ENCODE data around the gene SPATA2L. TPM values are rescaled to one million over a fixed set of nuclear protein-coding genes. Genes with fewer than 3 reads are reported as not detected.
"Not testable (repeated sequence)": the region's sequence is repeated elsewhere in the genome, so short reads cannot be mapped to it uniquely, and the experiment has no call there.

The SPATA2L gene
- total and polyA plus RNA-seq, 5 experiments from 2014 or later, result 3.5 to 8.1 (median 6.4) TPM

DNA sequence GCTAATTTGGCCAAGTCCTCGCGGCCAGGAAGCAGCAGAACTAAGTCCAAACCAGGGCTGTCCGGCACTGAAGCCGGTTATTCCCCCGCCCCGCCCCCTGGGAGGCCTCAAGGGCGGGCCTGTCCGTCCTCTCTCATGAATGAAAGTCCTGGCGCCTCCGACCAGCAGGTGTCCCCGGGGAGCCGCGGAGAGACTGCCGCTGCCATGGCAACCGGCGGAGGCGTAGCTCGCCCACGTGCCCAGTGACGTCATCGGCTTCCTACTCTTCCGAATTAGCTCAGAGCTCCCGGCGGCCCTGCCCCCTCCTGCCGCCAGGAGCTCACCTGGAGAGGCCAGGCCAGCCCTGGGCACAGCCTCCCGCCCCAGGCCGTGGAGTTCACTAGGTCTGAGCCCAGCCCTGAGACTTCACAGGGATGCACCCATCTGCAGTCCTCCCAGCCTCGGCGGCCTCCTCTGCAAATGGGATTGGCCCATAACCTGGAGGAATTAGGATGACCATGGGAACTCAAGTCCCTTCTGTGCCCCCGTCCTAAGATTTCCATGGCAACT lies 1.3 kb downstream of the SPATA2L start:
- ATAC-seq, result peak; percentile 12 to 22
- H3K27me3 Mint-ChIP-seq, result no peaks in the 10 kb centered on the region
- H3K9me3 Mint-ChIP-seq, result no peaks in the 10 kb centered on the region
- peaks cover 6 to 39% (median 19%) of the 10 kb centered on the region in 4 donors for H3K4me1 Mint-ChIP-seq
- peak overlapping the region; percentile 47 to 85 (median 74) for H3K4me3 Mint-ChIP-seq
- peak overlapping the region in 9 of 10 donors; percentile 53 to 93 (median 89) for H3K27ac Mint-ChIP-seq
- peak; percentile 91 to 98 (median 94) for DNase-seq
- POLR2A ChIA-PET, result interaction anchor here (0.5 to 17.7 kb wide), 20 partner anchors 11 to 271 kb away, joined by 3 to 262 read pairs (median 6); partner anchors contain the start of genes CDK10, CHMP1A, FANCA and SPATA33
- H3K36me3 Mint-ChIP-seq, result peaks cover 0 to 2% (median 0%) of the 10 kb centered on the region in 3 donors

DNA sequence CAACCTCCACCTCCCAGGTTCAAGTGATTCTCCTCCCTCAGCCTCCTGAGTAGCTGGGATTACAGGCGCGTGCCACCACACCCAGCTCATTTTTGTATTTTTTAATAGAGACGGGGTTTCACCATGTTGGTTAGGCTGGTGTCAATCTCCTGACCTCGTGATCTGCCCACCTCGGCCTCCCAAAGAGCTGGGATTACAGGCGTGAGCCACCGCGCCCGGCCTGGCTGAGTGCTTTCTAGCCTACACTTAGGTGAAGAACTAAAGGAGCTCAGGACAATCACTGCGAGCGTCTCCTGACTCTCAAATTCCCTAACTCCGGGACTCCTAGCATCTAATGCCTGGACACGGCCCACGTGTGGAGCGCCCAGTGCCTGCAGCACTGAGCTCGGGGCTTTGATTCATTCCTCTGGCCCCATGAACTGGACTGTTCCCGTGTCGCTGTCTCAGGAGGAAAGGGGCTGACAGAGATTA lies 1.8 kb downstream of the SPATA2L start:
- not testable (repeated sequence) for H3K36me3 Mint-ChIP-seq, ATAC-seq, H3K9me3 Mint-ChIP-seq, DNase-seq, H3K27me3 Mint-ChIP-seq
- H3K4me1 Mint-ChIP-seq, result peaks cover 6 to 37% (median 19%) of the 10 kb centered on the region in 4 donors
- POLR2A ChIA-PET, result interaction anchor here (0.5 to 17.7 kb wide), 18 partner anchors 10 to 173 kb away, joined by 3 to 262 read pairs (median 7); partner anchors contain the start of genes CDK10, CHMP1A, FANCA and SPATA33
- peak overlapping the region in 7 of 10 donors; percentile 59 to 81 (median 74) for H3K4me3 Mint-ChIP-seq
- H3K27ac Mint-ChIP-seq, result peak overlapping the region in 9 of 10 donors; percentile 53 to 93 (median 89)

DNA sequence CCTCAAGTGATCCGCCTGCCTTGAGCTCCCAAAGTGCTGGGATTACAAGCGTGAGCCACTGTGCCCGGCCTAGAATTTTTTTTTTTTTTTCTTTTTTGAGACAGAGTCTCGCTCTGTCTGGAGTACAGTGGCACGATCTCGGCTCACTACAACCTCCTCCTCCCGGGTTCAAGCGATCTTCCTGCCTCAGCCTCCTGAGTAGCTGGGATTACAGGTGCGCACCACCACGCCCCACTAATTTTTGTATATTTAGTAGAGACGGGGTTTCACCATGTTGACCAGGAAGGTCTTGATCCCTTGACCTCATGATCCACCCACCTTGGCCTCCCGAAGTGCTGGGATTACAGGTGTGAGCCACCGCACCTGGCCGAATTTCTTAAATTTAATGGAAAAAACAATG lies 2.8 kb downstream of the SPATA2L start:
- not testable (repeated sequence) for ATAC-seq, H3K36me3 Mint-ChIP-seq, H3K9me3 Mint-ChIP-seq, H3K27me3 Mint-ChIP-seq, H3K4me3 Mint-ChIP-seq
- DNase-seq, result peak in 1 of 10 donors; percentile 59
- peak overlapping the region in 6 of 10 donors; percentile 25 to 87 (median 66) for H3K27ac Mint-ChIP-seq
- POLR2A ChIA-PET, result interaction anchor here (0.5 to 17.7 kb wide), 10 partner anchors 9 to 251 kb away, joined by 3 to 262 read pairs (median 7); partner anchors contain the start of genes CDK10, TCF25, VPS9D1 and ZNF276
- H3K4me1 Mint-ChIP-seq, result peaks cover 6 to 37% (median 19%) of the 10 kb centered on the region in 4 donors

DNA sequence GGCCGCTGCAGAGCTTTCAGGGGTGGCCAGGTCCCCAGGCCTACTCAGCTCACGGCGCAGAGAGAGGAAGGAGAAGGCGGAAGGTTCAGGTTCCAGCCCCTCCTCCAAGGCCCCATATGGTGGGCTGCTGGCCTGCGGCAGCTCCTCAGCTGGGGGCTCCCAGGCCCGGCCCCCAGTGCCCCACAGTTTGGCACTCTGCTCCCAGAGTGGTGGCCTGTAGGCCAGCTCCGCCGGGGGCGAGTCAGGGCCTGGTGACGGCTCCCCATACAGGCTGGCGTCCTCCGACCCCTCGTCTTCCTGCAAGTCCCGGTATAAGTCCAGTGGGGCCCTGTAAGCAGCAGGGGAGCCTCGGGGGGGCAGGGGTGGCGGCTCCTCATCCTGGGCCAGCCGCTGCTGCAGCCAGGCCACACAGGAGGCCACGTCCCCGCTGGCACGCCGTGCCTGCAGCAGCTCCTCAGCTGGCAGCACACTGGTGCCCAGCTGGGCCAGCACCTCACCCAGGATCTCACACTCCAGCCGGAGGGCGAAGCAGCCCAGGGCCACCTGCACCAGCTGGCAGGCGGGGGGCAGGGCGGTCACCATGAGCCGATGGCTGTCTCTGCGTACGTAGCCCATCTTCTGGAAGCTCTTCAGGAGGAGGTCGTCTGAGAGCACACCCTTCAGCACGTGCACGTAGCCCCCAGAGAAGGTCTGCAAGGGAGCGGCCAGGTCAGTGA lies 3.7 kb downstream of the SPATA2L start:
- Mint-ChIP-seq H3K27me3 (no peaks in the 10 kb centered on the region), H3K27ac (no peak overlapping the region), H3K4me3 (no peak overlapping the region), H3K4me1 (peaks cover 5 to 36% (median 19%) of the 10 kb centered on the region in 4 donors), H3K36me3 (peaks cover 0 to 18% (median 4%) of the 10 kb centered on the region in 3 donors), H3K9me3 (no peaks in the 10 kb centered on the region)
- POLR2A ChIA-PET, result interaction anchor here (0.5 to 5.0 kb wide), 8 partner anchors 9 to 252 kb away, joined by 3 to 36 read pairs (median 4); partner anchors contain the start of gene CDK10
- ATAC-seq (no peak), DNase-seq (peak in 1 of 10 donors; percentile 58)

DNA sequence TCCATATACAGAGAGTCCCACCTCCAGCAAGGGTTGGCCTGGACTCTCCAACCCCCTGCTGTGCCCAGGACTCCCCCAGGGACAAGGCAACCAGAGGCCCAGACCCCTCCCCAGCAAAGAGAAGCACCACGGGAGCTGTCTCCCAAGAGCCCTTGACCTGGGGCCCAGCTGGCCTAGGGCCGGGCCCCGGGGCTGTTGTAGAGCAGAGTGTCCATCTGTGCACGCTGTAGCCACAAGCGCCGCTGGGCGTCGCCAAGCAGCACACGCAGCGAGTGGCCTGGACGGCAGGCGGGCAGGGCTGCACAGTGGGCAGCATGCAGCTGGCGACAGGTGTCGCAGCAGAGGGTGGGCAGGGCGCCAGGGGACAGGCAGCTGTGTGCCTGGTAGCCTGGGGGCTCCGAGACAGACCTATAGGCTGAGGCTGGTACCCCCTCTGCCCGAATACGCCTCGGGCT lies 4.3 kb downstream of the SPATA2L start:
- peaks cover 1 to 30% (median 16%) of the 10 kb centered on the region in 4 donors for H3K4me1 Mint-ChIP-seq
- H3K36me3 Mint-ChIP-seq, result peaks cover 0 to 24% (median 4%) of the 10 kb centered on the region in 3 donors
- DNase-seq, result peak in 1 of 10 donors; percentile 52
- no peak overlapping the region for H3K4me3 Mint-ChIP-seq
- H3K27ac Mint-ChIP-seq, result peak overlapping the region in 1 of 10 donors; percentile 44
- no peaks in the 10 kb centered on the region for H3K9me3 Mint-ChIP-seq
- no peak for ATAC-seq
- H3K27me3 Mint-ChIP-seq, result no peaks in the 10 kb centered on the region
- POLR2A ChIA-PET, result interaction anchor here (0.6 to 5.0 kb wide), 5 partner anchors 8 to 32 kb away, joined by 3 to 36 read pairs (median 3); partner anchors contain the start of gene CDK10

DNA sequence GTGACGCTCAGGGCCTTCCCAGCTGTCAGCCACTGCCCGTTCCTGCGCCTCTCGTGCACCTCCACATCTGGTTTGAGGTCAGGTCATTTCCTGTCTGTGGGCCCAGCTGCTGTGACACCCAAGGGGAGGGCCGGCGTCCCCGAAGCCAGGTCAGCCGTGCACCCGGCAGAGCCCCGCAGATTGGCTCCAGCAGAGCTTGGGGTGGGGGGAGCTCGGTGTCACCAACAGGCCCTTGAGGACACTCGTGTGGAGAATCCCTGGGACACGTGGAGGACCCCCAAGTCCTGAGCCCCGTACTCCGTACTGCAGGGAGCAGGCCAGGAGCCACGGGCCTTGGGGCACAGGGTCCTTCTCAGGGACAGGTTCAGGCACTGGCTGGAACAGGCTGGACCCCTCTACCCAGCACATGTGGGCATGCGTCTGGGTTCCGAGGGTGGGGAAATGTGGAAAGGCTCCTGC lies 4.8 kb downstream of the SPATA2L start:
- no peak for ATAC-seq
- DNase-seq, result peak in 3 of 10 donors; percentile 27 to 53 (median 42)
- no peaks in the 10 kb centered on the region for H3K9me3 Mint-ChIP-seq
- peaks cover 0 to 27% (median 4%) of the 10 kb centered on the region in 3 donors for H3K36me3 Mint-ChIP-seq
- H3K4me1 Mint-ChIP-seq, result peaks cover 1 to 28% (median 15%) of the 10 kb centered on the region in 4 donors
- POLR2A ChIA-PET, result interaction anchor here (0.7 to 0.9 kb wide), 2 partner anchors 29 to 33 kb away, joined by 3 read pairs; no protein-coding TSS in a partner anchor
- H3K4me3 Mint-ChIP-seq, result no peak overlapping the region
- H3K27me3 Mint-ChIP-seq, result no peaks in the 10 kb centered on the region
- peak overlapping the region in 1 of 10 donors; percentile 44 for H3K27ac Mint-ChIP-seq

DNA sequence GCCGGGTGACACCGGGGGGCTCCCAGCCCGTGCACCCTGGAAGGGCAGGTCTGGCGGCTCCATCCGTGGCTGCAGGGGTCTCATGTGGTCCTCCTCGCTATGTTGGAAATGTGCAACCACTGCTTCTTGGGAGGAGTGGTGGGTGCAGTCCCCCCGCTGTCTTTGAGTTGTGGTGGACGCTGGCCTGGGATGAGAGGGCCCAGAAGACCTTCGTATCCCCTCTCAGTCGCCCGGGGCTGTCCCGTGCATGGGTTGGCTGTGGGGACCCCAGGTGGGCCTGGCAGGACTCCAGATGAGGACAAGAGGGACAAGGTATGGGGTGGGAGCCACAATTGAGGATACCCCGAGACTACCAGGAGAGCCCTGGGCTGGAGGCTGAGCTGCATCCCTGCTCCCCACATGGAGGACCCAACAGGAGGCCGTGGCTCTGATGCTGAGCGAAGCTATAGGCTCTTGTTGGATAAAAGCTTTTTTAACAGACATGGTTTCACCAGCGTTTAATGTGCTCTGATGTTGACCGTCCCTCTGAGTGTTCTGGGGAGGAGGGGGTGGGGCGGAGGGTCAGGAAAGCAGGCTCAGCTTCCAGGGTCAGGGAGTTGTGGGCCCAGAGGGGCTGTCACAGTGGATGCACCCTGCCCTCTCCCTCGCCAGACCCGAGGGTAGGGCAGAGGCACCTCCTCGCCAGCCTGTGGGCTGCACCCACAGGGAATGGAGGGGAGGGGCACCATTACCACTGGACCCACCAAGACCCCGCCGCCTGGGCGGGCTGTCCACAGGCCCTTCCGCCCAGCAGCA lies 5.4 kb downstream of the SPATA2L start:
- POLR2A ChIA-PET, result interaction anchor here (0.9 to 1.0 kb wide), 2 partner anchors 33 to 168 kb away, joined by 3 read pairs; no protein-coding TSS in a partner anchor
- H3K27ac Mint-ChIP-seq, result peak overlapping the region in 2 of 10 donors; percentile 25 to 33

DNA sequence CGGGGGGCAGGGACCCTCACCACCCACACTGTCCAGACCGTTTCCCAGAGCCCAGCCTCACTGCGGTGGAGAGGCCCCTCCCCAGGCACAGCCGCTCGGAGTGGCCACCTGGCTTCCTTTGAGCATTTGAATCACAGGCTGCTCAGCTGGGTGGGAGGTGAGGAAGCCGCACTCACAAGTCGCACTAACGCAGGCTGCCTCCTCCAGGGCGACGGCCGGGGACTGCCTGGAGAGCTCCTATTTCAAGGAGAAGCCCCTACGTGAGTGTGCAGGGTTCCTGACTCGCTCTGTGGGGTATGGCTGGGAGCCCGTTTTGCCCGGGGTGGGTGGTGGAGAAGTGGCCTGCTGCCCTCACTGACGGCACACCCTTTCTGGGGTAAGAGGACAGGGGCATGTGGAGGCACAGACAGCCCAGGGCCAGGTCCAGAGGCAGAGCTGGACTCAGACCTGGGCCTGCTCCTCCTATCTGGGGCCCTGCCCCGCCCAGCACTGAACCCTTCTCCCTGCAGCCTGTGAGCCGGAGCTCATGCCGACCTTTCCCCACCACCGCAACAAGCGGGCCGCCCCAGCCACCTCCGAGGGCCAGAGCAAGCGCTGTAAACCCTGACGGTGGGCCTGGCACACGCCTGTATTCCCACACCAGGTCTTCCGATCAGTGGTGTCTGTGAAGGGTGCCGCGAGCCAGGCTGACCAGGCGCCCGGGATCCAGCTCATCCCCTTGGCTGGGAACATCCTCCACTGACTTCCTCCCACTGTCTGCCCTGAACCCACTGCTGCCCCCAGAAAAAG lies 6.2 kb downstream of the SPATA2L start:
- peaks cover 1 to 26% (median 11%) of the 10 kb centered on the region in 4 donors for H3K4me1 Mint-ChIP-seq
- peaks cover 0 to 41% (median 4%) of the 10 kb centered on the region in 3 donors for H3K36me3 Mint-ChIP-seq
- DNase-seq (no peak), ATAC-seq (no peak)
- no peaks in the 10 kb centered on the region for H3K9me3 Mint-ChIP-seq
- H3K27me3 Mint-ChIP-seq, result no peaks in the 10 kb centered on the region
- no peak overlapping the region for H3K27ac Mint-ChIP-seq
- POLR2A ChIA-PET, result interaction anchor here (0.5 to 1.0 kb wide), 2 partner anchors 22 to 168 kb away, joined by 3 read pairs; no protein-coding TSS in a partner anchor
- H3K4me3 Mint-ChIP-seq, result peak overlapping the region in 2 of 10 donors; percentile 5 to 30

More for the DNA sequence above, 5.4 kb downstream of the SPATA2L start:
- Mint-ChIP-seq H3K4me1 (peaks cover 1 to 27% (median 15%) of the 10 kb centered on the region in 4 donors), H3K4me3 (peak overlapping the region in 1 of 10 donors; percentile 33), H3K27me3 (no peaks in the 10 kb centered on the region), H3K9me3 (no peaks in the 10 kb centered on the region), H3K36me3 (peaks cover 0 to 33% (median 4%) of the 10 kb centered on the region in 3 donors)
- no peak for DNase-seq
- ATAC-seq, result no peak

DNA sequence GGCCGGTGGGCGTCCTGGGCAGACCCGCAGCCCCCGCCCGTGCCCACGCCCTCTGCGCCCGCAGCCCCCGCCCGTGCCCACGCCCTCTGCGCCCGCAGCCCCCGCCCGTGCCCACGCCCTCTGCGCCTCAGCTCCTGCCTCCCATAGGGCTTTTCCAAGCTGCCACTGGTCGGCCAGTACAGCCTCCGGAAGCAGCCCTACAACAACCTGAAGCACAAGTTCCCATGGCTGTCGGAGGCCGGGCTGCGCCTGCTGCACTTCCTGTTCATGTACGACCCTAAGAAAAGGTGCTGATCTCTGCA lies 6.8 kb downstream of the SPATA2L start:
- H3K27me3 Mint-ChIP-seq, H3K9me3 Mint-ChIP-seq, POLR2A ChIA-PET, DNase-seq, ATAC-seq: not testable (repeated sequence)
- H3K27ac Mint-ChIP-seq, result peak overlapping the region in 1 of 10 donors; percentile 5
- peak overlapping the region in 1 of 10 donors; percentile 5 for H3K4me3 Mint-ChIP-seq
- peaks cover 0 to 45% (median 4%) of the 10 kb centered on the region in 3 donors for H3K36me3 Mint-ChIP-seq
- H3K4me1 Mint-ChIP-seq, result peaks cover 0 to 24% (median 7%) of the 10 kb centered on the region in 4 donors

DNA sequence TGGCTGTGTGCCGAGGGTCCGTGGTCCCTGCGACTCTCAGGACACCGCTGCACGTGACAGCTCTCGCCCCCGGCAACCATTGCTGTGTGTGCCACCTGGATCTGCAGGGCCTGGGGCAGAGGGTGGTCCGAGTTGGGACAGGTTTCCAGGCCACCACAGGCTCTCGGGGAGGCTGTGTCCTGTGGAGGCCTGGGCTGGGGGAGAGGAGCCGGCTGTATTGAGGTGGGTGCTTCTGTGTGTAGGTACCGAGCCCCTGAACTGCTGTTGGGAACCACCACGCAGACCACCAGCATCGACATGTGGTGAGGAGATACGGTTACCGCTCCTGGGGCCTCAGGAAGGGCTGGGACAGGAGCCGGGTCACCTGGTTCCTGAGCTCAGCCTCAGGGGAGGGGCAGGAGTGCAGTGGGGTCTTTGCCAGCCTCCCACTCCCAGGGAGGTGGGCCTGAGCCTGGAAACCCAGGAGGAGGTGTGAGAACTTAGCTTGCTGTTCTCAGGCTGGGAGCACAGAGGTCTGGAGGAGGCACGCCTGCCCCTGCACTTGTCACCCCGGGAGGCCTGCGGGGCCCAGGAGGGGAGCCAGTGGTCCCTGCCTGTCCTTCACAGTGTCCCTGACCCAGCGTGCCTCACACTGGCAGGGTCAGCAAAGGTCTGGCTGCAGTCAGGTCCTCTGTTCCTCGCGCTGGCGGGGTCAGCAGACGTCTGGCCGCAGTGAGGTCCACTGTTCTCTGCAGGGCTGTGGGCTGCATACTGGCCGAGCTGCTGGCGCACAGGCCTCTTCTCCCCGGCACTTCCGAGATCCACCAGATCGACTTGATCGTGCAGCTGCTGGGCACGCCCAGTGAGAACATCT lies 7.3 kb downstream of the SPATA2L start:
- Mint-ChIP-seq H3K36me3 (peaks cover 0 to 45% (median 4%) of the 10 kb centered on the region in 3 donors), H3K27ac (peak overlapping the region in 3 of 10 donors; percentile 16 to 60 (median 29)), H3K9me3 (no peaks in the 10 kb centered on the region), H3K4me1 (peaks cover 0 to 22% (median 6%) of the 10 kb centered on the region in 4 donors), H3K27me3 (no peaks in the 10 kb centered on the region), H3K4me3 (no peak overlapping the region)
- DNase-seq (peak in 1 of 10 donors; percentile 58), ATAC-seq (peak in 1 of 2 donors; percentile 13)
- POLR2A ChIA-PET, result interaction anchor here (0.9 kb wide), 1 partner anchor 170 kb away, joined by 3 read pairs; no protein-coding TSS in a partner anchor

Data from naive thymus-derived CD8-positive, alpha-beta T cell (primary cell).